Measurements from ENCODE around the gene LIM2. TPM values are rescaled to one million over a fixed set of nuclear protein-coding genes. Genes with fewer than 3 reads are reported as not detected.
A peak's percentile ranks its signal among the peaks of the same experiment; 100 is the strongest.

Gene LIM2
- total and polyA plus RNA-seq, 2 of the 8 experiments (the other 6 are each of a cell fraction or from before 2014, with no cell fraction given), result not detected

DNA sequence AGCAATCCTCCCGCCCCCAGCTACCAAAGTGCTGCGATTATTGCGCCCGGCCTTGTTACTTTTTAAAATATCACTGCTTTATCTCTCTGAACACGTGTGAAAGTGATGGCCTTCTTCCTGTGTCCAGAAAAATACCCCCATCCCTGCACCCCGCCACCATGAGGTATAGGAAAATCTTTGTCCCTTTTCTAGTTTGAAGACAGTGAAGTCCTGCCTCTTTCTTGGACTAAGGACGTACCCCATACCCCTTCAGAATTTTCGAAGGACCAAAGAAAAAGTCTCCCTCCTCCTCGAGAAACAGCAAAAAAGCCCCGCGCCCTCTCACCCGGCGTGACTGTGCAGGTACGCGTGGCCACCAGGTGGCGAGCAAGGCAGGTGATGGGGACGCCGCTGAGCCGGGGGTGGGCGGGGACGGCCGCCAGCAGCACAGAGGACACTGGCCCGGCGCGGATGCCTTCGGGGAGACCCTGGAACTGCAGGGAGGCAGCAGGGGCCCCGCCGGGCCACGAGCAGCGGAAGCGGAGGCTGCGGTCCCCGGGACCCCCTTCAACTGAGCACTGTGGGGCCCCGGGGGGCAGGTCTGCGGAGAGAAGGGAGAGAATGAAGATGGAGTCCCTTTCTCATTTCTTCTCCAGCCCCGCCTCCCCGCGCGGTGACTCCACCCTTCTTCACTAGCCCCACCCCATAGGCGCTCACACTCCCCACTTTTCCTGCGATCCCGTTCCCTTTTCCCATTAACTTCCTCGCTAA, 49.0 kb downstream of the LIM2 start (continued):
- TF ChIP-seq RNF2 (IDR thresholded peaks at IDR 0.05; ENCODE audit: borderline replicate concordance, low read depth, low read length, missing control alignments, poor library complexity, severe bottlenecking) (no peak), SIN3A (conservative IDR thresholded peaks at IDR 0.05 in 1 of 2, IDR thresholded peaks at IDR 0.05 in 1 of 2; ENCODE audit: low read depth in 1 of 2, low read length in 2 of 2) (peak; percentile 43 to 82; a peak in 2 of 4 replicates), GTF2F1 (IDR thresholded peaks at IDR 0.05; ENCODE audit: borderline replicate concordance, low read depth, low read length) (no peak), JUND (IDR thresholded peaks at IDR 0.05; ENCODE audit: low read length) (no peak), SAP30 (IDR thresholded peaks at IDR 0.05; ENCODE audit: insufficient read depth, insufficient replicate concordance, low read length) (no peak), ASH2L (IDR thresholded peaks at IDR 0.05; ENCODE audit: low read length) (no peak), KDM5A (IDR thresholded peaks at IDR 0.05; ENCODE audit: low read length) (no peak), JUN (IDR thresholded peaks at IDR 0.05; ENCODE audit: low read depth, low read length) (no peak), TCF12 (IDR thresholded peaks at IDR 0.05; ENCODE audit: low read depth, low read length) (no peak), HDAC6 (IDR thresholded peaks at IDR 0.05; ENCODE audit: low read depth, low read length) (no peak), NANOG (IDR thresholded peaks at IDR 0.05; ENCODE audit: insufficient read depth, low read depth, low read length, poor library complexity, severe bottlenecking) (no peak), MAFK (IDR thresholded peaks at IDR 0.05; ENCODE audit: low read depth, low read length) (no peak), SP4 (IDR thresholded peaks at IDR 0.05; ENCODE audit: low read length) (no peak)
- TF ChIP-seq, protein P1, sequence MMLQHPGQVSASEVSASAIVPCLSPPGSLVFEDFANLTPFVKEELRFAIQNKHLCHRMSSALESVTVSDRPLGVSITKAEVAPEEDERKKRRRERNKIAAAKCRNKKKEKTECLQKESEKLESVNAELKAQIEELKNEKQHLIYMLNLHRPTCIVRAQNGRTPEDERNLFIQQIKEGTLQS (IDR thresholded peaks at IDR 0.05; ENCODE audit: insufficient read depth, low read depth, low read length), result no peak
- TF ChIP-seq, protein P2, sequence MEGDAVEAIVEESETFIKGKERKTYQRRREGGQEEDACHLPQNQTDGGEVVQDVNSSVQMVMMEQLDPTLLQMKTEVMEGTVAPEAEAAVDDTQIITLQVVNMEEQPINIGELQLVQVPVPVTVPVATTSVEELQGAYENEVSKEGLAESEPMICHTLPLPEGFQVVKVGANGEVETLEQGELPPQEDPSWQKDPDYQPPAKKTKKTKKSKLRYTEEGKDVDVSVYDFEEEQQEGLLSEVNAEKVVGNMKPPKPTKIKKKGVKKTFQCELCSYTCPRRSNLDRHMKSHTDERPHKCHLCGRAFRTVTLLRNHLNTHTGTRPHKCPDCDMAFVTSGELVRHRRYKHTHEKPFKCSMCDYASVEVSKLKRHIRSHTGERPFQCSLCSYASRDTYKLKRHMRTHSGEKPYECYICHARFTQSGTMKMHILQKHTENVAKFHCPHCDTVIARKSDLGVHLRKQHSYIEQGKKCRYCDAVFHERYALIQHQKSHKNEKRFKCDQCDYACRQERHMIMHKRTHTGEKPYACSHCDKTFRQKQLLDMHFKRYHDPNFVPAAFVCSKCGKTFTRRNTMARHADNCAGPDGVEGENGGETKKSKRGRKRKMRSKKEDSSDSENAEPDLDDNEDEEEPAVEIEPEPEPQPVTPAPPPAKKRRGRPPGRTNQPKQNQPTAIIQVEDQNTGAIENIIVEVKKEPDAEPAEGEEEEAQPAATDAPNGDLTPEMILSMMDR (IDR thresholded peaks at IDR 0.05; ENCODE audit: control extremely low read depth in 1 of 3, insufficient read depth in 1 of 3, low read depth in 1 of 3, low read length in 3 of 3), result peak; percentile 81 to 94 (median 88)
- TF ChIP-seq, protein P3, sequence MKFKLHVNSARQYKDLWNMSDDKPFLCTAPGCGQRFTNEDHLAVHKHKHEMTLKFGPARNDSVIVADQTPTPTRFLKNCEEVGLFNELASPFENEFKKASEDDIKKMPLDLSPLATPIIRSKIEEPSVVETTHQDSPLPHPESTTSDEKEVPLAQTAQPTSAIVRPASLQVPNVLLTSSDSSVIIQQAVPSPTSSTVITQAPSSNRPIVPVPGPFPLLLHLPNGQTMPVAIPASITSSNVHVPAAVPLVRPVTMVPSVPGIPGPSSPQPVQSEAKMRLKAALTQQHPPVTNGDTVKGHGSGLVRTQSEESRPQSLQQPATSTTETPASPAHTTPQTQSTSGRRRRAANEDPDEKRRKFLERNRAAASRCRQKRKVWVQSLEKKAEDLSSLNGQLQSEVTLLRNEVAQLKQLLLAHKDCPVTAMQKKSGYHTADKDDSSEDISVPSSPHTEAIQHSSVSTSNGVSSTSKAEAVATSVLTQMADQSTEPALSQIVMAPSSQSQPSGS (IDR thresholded peaks at IDR 0.05; ENCODE audit: low read length), result no peak
- TF ChIP-seq, protein P4, sequence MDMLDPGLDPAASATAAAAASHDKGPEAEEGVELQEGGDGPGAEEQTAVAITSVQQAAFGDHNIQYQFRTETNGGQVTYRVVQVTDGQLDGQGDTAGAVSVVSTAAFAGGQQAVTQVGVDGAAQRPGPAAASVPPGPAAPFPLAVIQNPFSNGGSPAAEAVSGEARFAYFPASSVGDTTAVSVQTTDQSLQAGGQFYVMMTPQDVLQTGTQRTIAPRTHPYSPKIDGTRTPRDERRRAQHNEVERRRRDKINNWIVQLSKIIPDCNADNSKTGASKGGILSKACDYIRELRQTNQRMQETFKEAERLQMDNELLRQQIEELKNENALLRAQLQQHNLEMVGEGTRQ (IDR thresholded peaks at IDR 0.05; ENCODE audit: low read length), result no peak

Measured in H1 (cell line).